Fibroblast of peridontal ligament (primary cell): ENCODE results near the gene SCGB2A2.
A peak's percentile ranks its signal among the peaks of the same experiment; 100 is the strongest.

Experiments
- DNase-seq: peaks from one replicate; pipeline ENCODE4 v3.0.0-alpha.2; 2010; ENCODE audit errors: extremely low read depth

Gene SCGB2A2

DNA sequence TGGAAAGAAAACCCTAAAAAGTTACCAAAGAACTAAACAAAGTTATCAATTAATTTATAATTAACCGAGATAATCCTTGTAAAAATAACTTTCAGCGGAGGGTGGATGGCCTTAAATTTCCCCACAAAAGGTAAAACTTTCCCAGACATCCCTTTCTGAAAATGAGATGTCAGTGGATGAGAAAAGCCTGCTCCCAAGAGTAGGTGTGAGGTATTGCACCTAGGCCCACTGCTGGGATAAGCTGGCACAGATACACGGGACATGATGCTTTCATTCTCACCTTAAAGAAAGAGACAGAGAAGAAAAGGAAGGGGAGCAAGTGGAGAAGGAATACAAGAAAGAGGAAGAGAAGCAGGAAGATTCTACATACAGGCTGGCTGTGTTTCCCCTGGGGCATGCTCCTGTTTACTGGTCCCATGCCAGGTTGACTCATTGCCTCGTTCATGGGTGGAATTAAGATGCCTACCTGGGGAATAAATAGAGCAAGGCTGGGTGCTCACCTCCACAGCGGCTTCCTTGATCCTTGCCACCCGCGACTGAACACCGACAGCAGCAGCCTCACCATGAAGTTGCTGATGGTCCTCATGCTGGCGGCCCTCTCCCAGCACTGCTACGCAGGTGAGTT, at the start of gene SCGB2A2:
SCGB2A2 (plus strand) TSS at position 505 of the 625 bp plus-strand sequence; CDS start at position 564, 59 bp downstream.
- DNase-seq, result no peak

GRCh38 chr11:62221498-62221897, 48.5 kb upstream of the SCGB2A2 start:
- no peak for DNase-seq

DNA sequence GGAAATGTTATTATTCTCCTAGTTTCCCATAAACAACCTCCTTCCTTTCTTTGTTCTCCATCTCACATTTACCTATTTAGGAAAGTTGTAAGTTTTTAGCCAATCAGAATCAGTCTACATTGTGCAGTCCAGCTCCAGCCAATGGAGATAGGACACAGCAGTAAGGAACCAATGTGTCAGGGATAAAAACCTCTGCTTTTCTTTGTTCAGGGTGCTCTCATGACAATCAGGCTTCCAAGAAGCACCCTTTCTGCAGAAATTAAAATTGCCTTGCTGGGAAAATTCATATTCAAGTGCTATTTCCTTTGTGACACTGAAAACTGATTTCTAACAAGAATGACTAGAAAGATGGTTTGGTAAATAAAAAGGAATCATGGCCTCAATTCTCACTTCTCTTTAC, 46.9 kb upstream of the SCGB2A2 start:
- peak; percentile 3 for DNase-seq

DNA sequence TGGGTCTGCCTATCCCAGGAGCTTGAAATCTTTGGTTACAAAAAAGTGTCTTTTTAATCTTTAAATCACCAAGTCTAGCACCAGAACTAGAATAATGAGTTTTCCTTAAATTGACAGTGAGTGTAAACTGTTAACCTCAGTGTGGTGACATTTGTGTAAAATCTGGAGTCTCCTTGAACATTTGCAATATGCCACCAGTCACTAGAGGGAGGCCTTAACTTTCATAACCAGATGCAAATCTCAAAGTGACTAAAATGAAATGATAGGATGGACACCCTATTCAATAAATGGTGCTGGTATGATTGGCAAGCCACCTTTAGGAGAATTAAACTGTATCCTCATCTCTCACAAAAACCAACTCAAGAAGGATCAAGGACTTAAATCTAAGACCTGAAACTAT, 36.2 kb upstream of the SCGB2A2 start:
- DNase-seq, result peak; percentile 1

DNA sequence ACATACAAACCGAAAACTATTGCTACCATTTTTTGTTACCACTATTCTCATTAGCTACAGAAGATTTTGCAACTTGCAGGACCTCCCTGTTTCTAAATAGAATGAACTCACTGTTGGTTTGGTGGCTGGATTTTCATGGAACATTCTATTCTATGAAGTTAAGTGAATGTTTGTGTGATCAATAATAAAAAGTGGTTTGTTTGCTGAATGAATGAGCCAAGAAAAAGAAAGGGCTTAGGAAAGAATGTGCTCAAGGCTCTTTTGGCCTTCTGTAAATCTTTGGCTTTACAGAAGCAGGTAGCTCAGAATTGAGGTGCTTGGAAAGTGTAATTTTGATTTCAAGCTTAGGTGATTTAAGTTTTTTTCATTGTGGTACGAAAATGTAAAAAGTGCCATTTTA, 33.8 kb upstream of the SCGB2A2 start:
- DNase-seq, result no peak

DNA sequence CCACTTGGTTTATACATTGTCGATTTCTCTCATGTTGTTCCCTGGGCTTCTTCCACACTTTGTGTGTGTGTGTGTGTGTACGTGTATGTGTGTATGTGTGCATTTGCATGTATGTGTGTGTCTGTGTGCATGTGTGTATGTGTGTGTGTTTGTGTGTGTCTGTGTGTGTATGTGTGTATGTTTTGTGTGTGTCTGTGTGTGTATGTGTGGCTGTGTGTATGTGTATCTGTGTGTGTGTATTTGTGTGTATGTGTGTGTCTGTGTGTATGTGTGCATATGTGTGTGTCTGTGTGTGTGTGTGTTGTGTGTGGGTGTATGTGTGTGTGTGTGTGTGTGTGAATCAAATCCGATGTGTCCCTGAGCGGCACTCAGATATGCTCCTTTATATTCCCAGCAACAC, 32.5 kb upstream of the SCGB2A2 start:
- DNase-seq, result no peak

DNA sequence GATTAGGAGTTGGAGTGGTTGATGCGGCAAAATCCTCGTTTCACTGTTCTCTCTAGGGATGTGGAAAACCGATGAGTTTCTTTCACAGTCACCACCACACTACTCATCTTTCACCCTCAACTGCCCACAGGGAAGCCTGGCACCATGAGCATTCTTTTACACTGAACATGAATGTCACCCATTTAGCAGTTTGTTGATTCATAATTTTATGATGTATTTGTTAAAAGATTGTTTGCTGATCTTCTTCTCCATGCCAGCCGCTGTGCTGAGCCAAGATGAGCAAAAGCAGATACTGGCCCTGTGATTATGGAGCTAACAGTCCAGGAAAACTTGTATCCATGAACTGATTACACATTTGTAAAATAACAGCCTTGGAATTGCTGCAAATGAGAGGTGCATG, 31.8 kb upstream of the SCGB2A2 start:
- no peak for DNase-seq

- DNase-seq, result no peak
Observed at GRCh38 chr11:62241095-62241494, 28.9 kb upstream of the SCGB2A2 start.

GRCh38 chr11:62242021-62242420, 27.9 kb upstream of the SCGB2A2 start, which contains the start of gene SCGB1D2:
Gene SCGB1D2, plus strand, starts transcription at chr11:62242239. Its CDS starts 69 bp downstream, at chr11:62242308.
- no peak for DNase-seq

- peak; percentile 12 for DNase-seq
Observed at GRCh38 chr11:62245271-62245753, 24.6 kb upstream of the SCGB2A2 start.

- no peak for DNase-seq
Observed at GRCh38 chr11:62251698-62252097, 18.3 kb upstream of the SCGB2A2 start.

GRCh38 chr11:62253999-62254542, 15.9 kb upstream of the SCGB2A2 start:
- DNase-seq, result no peak

DNA sequence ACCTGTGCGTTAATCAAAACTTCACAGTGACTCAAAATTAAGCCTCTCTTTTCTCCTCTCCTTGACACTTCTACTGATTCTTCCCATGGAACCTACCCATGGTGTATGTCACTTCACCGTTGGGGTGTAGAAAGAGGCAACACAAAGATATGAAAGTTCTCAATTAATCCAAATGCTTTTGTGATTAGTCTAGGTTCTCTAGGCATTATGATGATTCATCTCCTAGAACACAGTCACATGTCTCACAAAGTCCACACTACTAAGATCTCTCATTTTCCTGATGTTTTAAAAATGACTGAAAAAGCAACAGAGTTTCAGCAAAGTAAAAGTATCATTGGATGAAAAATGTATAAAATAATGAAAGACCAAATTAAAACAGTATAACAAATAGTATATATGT, 13.7 kb upstream of the SCGB2A2 start:
- no peak for DNase-seq

- DNase-seq, result no peak
Observed at GRCh38 chr11:62260261-62260953, 9.6 kb upstream of the SCGB2A2 start.

DNA sequence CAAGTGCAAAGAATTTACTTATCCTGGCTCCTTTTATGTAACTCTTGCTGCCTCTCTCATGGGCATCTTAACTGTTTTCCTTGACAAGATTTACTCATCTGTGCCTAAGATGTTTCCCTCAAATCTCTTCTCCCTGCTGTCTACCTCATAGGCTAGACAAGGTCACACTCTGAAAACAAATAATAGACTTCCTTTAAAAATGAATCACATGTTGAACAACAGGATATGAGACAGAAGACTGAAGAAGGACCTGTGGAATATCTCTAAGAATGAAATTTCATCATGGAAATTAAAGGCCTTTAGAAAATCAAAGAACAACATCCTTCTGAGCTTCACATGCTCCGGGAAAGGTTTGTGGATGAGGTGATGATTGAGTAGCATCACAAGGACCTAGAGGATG, 6.0 kb upstream of the SCGB2A2 start:
- no peak for DNase-seq

GRCh38 chr11:62266558-62266957, 3.4 kb upstream of the SCGB2A2 start:
- peak; percentile 1 for DNase-seq

DNA sequence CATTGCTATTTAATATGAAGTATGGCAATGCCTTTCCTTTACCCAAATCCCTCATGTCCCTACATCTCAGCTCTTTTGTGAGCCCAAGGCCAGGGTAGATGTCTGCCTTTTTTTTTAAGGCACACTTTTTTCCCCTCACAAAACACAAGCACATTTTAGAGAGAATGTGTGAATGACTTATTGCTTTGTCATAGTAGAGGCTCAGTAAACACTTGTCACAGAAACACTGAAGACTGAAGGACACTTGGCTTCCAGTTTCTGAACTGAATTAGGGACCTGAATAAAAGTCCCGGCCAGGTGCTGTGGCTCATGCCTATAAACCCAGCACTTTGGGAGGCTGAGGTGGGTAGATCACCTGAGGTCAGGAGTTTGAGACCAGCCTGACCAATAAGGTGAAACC, 2.9 kb upstream of the SCGB2A2 start:
- DNase-seq, result no peak

- DNase-seq, result no peak
Observed at GRCh38 chr11:62267576-62267975, 2.4 kb upstream of the SCGB2A2 start.

- DNase-seq, result no peak
Observed at GRCh38 chr11:62273284-62273683, 3.3 kb downstream of the SCGB2A2 start.

GRCh38 chr11:62273789-62274275, 3.9 kb downstream of the SCGB2A2 start:
- no peak for DNase-seq

GRCh38 chr11:62280452-62280851, 10.5 kb downstream of the SCGB2A2 start:
- no peak for DNase-seq

DNA sequence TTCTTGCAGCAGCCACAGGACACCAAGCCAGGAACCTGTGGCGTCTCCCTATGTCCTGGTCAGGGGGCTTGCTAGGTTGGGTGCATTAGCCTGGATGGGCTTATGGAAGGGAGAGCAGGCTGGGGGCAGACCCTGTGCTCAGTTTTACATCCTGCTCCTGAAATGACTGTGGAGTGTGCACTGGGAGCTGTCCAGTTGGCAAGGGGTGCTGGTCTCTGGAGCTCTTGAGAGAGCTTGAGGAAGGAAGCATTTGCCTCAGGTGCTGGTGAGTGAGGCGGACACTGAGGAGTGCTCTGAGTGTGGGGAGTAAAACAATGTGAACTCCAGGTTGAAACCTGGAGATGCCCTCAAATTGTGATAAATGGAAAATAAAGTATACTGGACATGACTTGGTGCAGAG, 25.5 kb downstream of the SCGB2A2 start:
- peak; percentile 14 for DNase-seq

DNA sequence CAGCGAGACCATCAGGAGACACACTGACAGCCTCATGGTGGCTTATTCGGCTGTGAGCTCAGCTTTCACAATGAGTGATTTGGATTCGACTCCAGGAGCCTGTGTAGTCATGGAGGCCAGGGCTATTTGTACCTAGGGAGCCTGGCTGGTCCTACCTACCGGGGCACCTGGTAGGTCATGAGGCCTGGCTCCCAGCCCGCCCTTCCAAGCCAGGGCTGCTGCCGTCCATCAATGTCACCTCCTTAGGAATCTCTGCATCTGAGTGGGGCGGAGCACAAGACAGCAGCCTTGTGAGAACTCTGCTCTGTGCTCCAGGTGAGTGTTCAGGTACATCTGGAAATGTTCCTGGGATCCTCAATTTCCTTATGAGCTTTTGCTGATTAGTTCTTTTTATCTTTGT, 29.0 kb downstream of the SCGB2A2 start, which contains the start of gene SCGB1D4:
SCGB1D4 (minus strand) TSS at position 101 of the 400 bp plus-strand sequence; CDS start at position 36, 65 bp downstream.
- DNase-seq, result no peak
